GM19324 (cell line): ENCODE measurements around the gene LSM4.

Experiments used
- ATAC-seq: cut with Tn5 transposase; IDR thresholded peaks from one replicate; pipeline ENCODE4 v1.9.1; 2021; ENCODE audit warnings: mild to moderate bottlenecking, moderate library complexity; ENCODE audit not compliant: unreplicated experiment, low FRiP score

LSM4 gene

GRCh38 chr19:18280247-18281081, 42.4 kb downstream of the LSM4 start:
- ATAC-seq = peak; percentile 16

- ATAC-seq = no peak
Observed at GRCh38 chr19:18279516-18280246, 43.2 kb downstream of the LSM4 start.

- no peak for ATAC-seq
Observed at GRCh38 chr19:18279266-18279515, 43.7 kb downstream of the LSM4 start.

- ATAC-seq = no peak
Observed at GRCh38 chr19:18278521-18279265, 44.2 kb downstream of the LSM4 start.

- no peak for ATAC-seq
Observed at GRCh38 chr19:18274781-18275356, 48.0 kb downstream of the LSM4 start.

- ATAC-seq = no peak
Observed at GRCh38 chr19:18274219-18274780, 48.6 kb downstream of the LSM4 start, which contains the start of gene IQCN. Gene IQCN, minus strand, starts transcription at chr19:18274452. Its CDS starts 4,974 bp downstream, at chr19:18269478.

- ATAC-seq = no peak
Observed at GRCh38 chr19:18273561-18274218, 49.2 kb downstream of the LSM4 start.

GRCh38 chr19:18271433-18271841, 51.4 kb downstream of the LSM4 start:
- ATAC-seq = no peak

GRCh38 chr19:18270326-18270725, 52.5 kb downstream of the LSM4 start:
- ATAC-seq = no peak

- ATAC-seq = no peak
Observed at GRCh38 chr19:18269070-18269723, 53.7 kb downstream of the LSM4 start.

GRCh38 chr19:18266771-18267686, 55.8 kb downstream of the LSM4 start:
- no peak for ATAC-seq

GRCh38 chr19:18265582-18265981, 57.3 kb downstream of the LSM4 start:
- no peak for ATAC-seq

GRCh38 chr19:18264971-18265540, 57.8 kb downstream of the LSM4 start:
- no peak for ATAC-seq

- no peak for ATAC-seq
Observed at GRCh38 chr19:18264137-18264854, 58.6 kb downstream of the LSM4 start.

- ATAC-seq = no peak
Observed at GRCh38 chr19:18263324-18264136, 59.3 kb downstream of the LSM4 start.

- ATAC-seq = no peak
Observed at GRCh38 chr19:18262917-18263316, 60.0 kb downstream of the LSM4 start.

GRCh38 chr19:18262144-18262543, 60.7 kb downstream of the LSM4 start:
- no peak for ATAC-seq
